PFSK-1 (cell line): ENCODE measurements around the gene ECE1.

Source experiments
- FOXP2 ChIP-seq: optimal IDR thresholded peaks from 2 replicates; pipeline ENCODE3; 2011; ENCODE audit warnings: borderline replicate concordance, control low read depth, inconsistent platforms; ENCODE audit not compliant: insufficient read depth; ENCODE audit errors: extremely low read length, extremely low read depth
- POLR2AphosphoS5 ChIP-seq: IDR thresholded peaks from 2 replicates; pipeline ENCODE4 v1.6.1; 2012; ENCODE audit warnings: low read depth, mild to moderate bottlenecking, control low read depth, low read length, moderate library complexity
- REST ChIP-seq, 2 experiments: IDR thresholded peaks; 2 replicates each; pipeline versions ENCODE4 v1.6.1 to v1.8.0; 2011 to 2012; ENCODE audit warnings: low read depth in 2 of 2, low read length in 2 of 2, control low read depth in 1 of 2, inconsistent platforms in 1 of 2, mild to moderate bottlenecking in 1 of 2, moderate library complexity in 1 of 2; ENCODE audit not compliant: insufficient read depth in 1 of 2
- SIN3A ChIP-seq: IDR thresholded peaks from 2 replicates; pipeline ENCODE4 v1.6.1; 2012; ENCODE audit warnings: mild to moderate bottlenecking, low read length, moderate library complexity, borderline replicate concordance; ENCODE audit not compliant: insufficient read depth
- TAF1 ChIP-seq: IDR thresholded peaks from 2 replicates; pipeline ENCODE4 v1.6.1; 2012; ENCODE audit warnings: low read length, control low read depth, borderline replicate concordance; ENCODE audit not compliant: insufficient read depth

The ECE1 gene

GRCh38 chr1:21285055-21285372, 5.2 kb downstream of the ECE1 start:
- TF ChIP-seq SIN3A (no peak), REST (IDR thresholded peaks at IDR 0.05; ENCODE audit: insufficient read depth in 1 of 2, low read depth in 2 of 2, low read length in 2 of 2) (no peak), POLR2AphosphoS5 (no peak), FOXP2 (no peak), TAF1 (no peak)

- TF ChIP-seq TAF1 (no peak), SIN3A (no peak), REST (IDR thresholded peaks at IDR 0.05; ENCODE audit: insufficient read depth in 1 of 2, low read depth in 2 of 2, low read length in 2 of 2) (no peak), POLR2AphosphoS5 (no peak), FOXP2 (no peak)
Observed at GRCh38 chr1:21284206-21285054, 5.8 kb downstream of the ECE1 start.

GRCh38 chr1:21283524-21283923, 6.7 kb downstream of the ECE1 start:
- TF ChIP-seq SIN3A, result no peak

- no peak for TF ChIP-seq SIN3A
- no peak for TF ChIP-seq REST (IDR thresholded peaks at IDR 0.05; ENCODE audit: insufficient read depth in 1 of 2, low read depth in 2 of 2, low read length in 2 of 2)
- TF ChIP-seq POLR2AphosphoS5, result no peak
- no peak for TF ChIP-seq TAF1
- TF ChIP-seq FOXP2, result no peak
Observed at GRCh38 chr1:21280482-21280881, 9.8 kb downstream of the ECE1 start.

- TF ChIP-seq POLR2AphosphoS5 (no peak), FOXP2 (peak; percentile 22)
Observed at GRCh38 chr1:21280011-21280471, 10.2 kb downstream of the ECE1 start.
